Transverse colon (tissue), 4 donors: ENCODE data around the gene HSPA8. TPM values are rescaled to one million over a fixed set of nuclear protein-coding genes. Genes with fewer than 3 reads are reported as not detected.
"Not testable (repeated sequence)": the region's sequence is repeated elsewhere in the genome, so short reads cannot be mapped to it uniquely, and the experiment has no call there.

Experiments
- DNase-seq: peaks from one replicate; pipeline ENCODE4 v3.0.0-alpha.2; 2019
- H3K27ac ChIP-seq, 4 donors: fragments of 200-600 bp; sonication (generic); 2 replicates each; pipeline ENCODE4 v1.5.1; 2016 to 2018; ENCODE audit warnings: inconsistent platforms in 4 of 4
- H3K27me3 ChIP-seq: fragments of 200-600 bp; sonication (generic); 2 replicates; pipeline ENCODE4 v1.5.1; 2017; ENCODE audit warnings: inconsistent platforms
- H3K36me3 ChIP-seq, 4 donors: fragments of 200-600 bp; sonication (generic); 2 replicates each; pipeline ENCODE4 v1.5.1; 2017 to 2019; ENCODE audit warnings: inconsistent platforms in 4 of 4
- H3K4me1 ChIP-seq, 4 donors: fragments of 200-600 bp; sonication (generic); 2 replicates each; pipeline ENCODE4 v1.5.1; 2017 to 2020; ENCODE audit warnings: inconsistent platforms in 4 of 4
- H3K4me3 ChIP-seq, 4 donors: fragments of 200-600 bp; sonication (generic); 1 replicate in 1 of 4; 2 replicates in 3 of 4; pipeline versions ENCODE4 v1.5.1 to v1.6.1; 2017 to 2019; ENCODE audit warnings: inconsistent platforms in 4 of 4
- H3K9me3 ChIP-seq, 2 donors: fragments of 200-600 bp; sonication (generic); 2 replicates each; pipeline ENCODE4 v1.5.1; 2017 to 2019; ENCODE audit warnings: inconsistent platforms in 2 of 2
- CTCF ChIP-seq, 5 experiments: fragments of 200-600 bp in 3 of 5; fragments of 450-650 bp in 2 of 5; sonication (generic) in 3 of 5; IDR thresholded peaks; 1 replicate in 2 of 5; 2 replicates in 3 of 5; pipeline ENCODE4 v1.5.1; 2016 to 2017; ENCODE audit warnings: antibody characterized with exemption in 5 of 5, inconsistent platforms in 3 of 5, mild to moderate bottlenecking in 2 of 5, moderate library complexity in 1 of 5
- EP300 ChIP-seq: sonication (generic); formaldehyde crosslinking; IDR thresholded peaks from one replicate; pipeline ENCODE4 v1.6.1; 2017; ENCODE audit warnings: antibody characterized with exemption, low read depth
- POLR2A ChIP-seq: fragments of 450-650 bp; IDR thresholded peaks from one replicate; pipeline ENCODE4 v1.6.1; 2016; ENCODE audit warnings: antibody characterized with exemption, mild to moderate bottlenecking, moderate library complexity
- POLR2AphosphoS5 ChIP-seq, 3 donors: sonication (generic); formaldehyde crosslinking; IDR thresholded peaks; one replicate each; pipeline ENCODE4 v1.6.1; 2016; ENCODE audit warnings: antibody characterized with exemption in 3 of 3
- WGBS, 2 donors: methylation state at CpG; one replicate each; pipeline ENCODE4 v1.1.5; 2018; ENCODE audit warnings: low coverage in 1 of 2; 5-methylcytosine and 5-hydroxymethylcytosine counted together
- in situ Hi-C, 4 donors: fragments of 200-750 bp; cut with MboI; loops; one replicate each; pipeline versions ENCODE4 v1.15.0 to v1.15.1; 2017; ENCODE audit warnings: low sequenced_read_pairs in 3 of 4, low pct_ligation_motif_present in 1 of 4, low pct_unique_long_range_greater_than_20kb in 1 of 4
- intact Hi-C: fragments of 100-400 bp; cut with DNase I; formaldehyde crosslinking; loops from one replicate; pipeline ENCODE4 v1.15.1; 2023; ENCODE audit warnings: low total_unique reads
- total RNA-seq, 4 donors: library from RNA; depleted of rRNA; stranded (reverse); fragments of >200 nt; gene quantifications; one replicate each; pipeline ENCODE4 v1.1.0, GENCODE V29; 2016

HSPA8 gene
- total RNA-seq, 4 donors from 2014 or later, result 183 to 783 (median 651) TPM

GRCh38 chr11:123060277-123061000 lies 1.5 kb downstream of the HSPA8 start:
- DNase-seq, result peak; percentile 20
- H3K4me1 ChIP-seq, result peaks cover 26 to 70% (median 42%) of the 10 kb centered on the region in 4 donors
- in situ Hi-C loops, result no loop called here
- H3K36me3 ChIP-seq, result peaks cover 1 to 52% (median 26%) of the 10 kb centered on the region in 4 donors
- H3K27ac ChIP-seq, result peak overlapping the region; percentile 95 to 100 (median 100)
- intact Hi-C loops, result no loop called here
- WGBS, 2 donors, result 0 to 1% methylated on average over 4 to 8 of the region's 8 CpGs
- H3K9me3 ChIP-seq, result no peaks in the 10 kb centered on the region
- H3K4me3 ChIP-seq, result peak overlapping the region; percentile 73 to 91 (median 82)
- H3K27me3 ChIP-seq, result no peaks in the 10 kb centered on the region
- TF ChIP-seq EP300, result no peak
- no peak for TF ChIP-seq POLR2AphosphoS5 (IDR thresholded peaks at IDR 0.05)
- TF ChIP-seq POLR2A, result no peak
- no peak for TF ChIP-seq CTCF (IDR thresholded peaks at IDR 0.05)

- intact Hi-C loops, H3K9me3 ChIP-seq, in situ Hi-C loops, H3K27me3 ChIP-seq, DNase-seq: not testable (repeated sequence)
- WGBS, 2 donors, result 39 to 47% methylated on average over 11 to 18 of the region's 18 CpGs
- peaks cover 20 to 65% (median 40%) of the 10 kb centered on the region in 4 donors for H3K4me1 ChIP-seq
- H3K4me3 ChIP-seq, result peak overlapping the region in 2 of 4 donors; percentile 73 to 83
- H3K27ac ChIP-seq, result peak overlapping the region in 3 of 4 donors; percentile 99 to 100 (median 100)
- peaks cover 1 to 53% (median 27%) of the 10 kb centered on the region in 4 donors for H3K36me3 ChIP-seq
Measured at GRCh38 chr11:123059041-123059920, 2.7 kb downstream of the HSPA8 start.

- in situ Hi-C loops, result no loop called here
- DNase-seq, result no peak
- H3K9me3 ChIP-seq, result no peaks in the 10 kb centered on the region
- H3K27me3 ChIP-seq, result no peaks in the 10 kb centered on the region
- WGBS, 2 donors, result 55 to 81% methylated on average over 4 to 5 of the region's 5 CpGs
- peaks cover 14 to 55% (median 29%) of the 10 kb centered on the region in 4 donors for H3K4me1 ChIP-seq
- H3K4me3 ChIP-seq, result peak overlapping the region in 1 of 4 donors; percentile 83
- no peak overlapping the region for H3K27ac ChIP-seq
- TF ChIP-seq CTCF (IDR thresholded peaks at IDR 0.05) (no peak), EP300 (no peak), POLR2A (no peak), POLR2AphosphoS5 (IDR thresholded peaks at IDR 0.05) (no peak)
- intact Hi-C loops, result no loop called here
- peaks cover 1 to 58% (median 27%) of the 10 kb centered on the region in 4 donors for H3K36me3 ChIP-seq
Measured at GRCh38 chr11:123057661-123058305, 4.2 kb downstream of the HSPA8 start.

- peaks cover 1 to 60% (median 27%) of the 10 kb centered on the region in 4 donors for H3K36me3 ChIP-seq
- intact Hi-C loops (no loop called here), in situ Hi-C loops (no loop called here)
- no peak overlapping the region for H3K4me3 ChIP-seq
- DNase-seq, result no peak
- peaks cover 14 to 55% (median 29%) of the 10 kb centered on the region in 4 donors for H3K4me1 ChIP-seq
- TF ChIP-seq CTCF (IDR thresholded peaks at IDR 0.05), result no peak
- 48 to 49% methylated on average over 3 of the region's 3 CpGs for WGBS, 2 donors
- peak overlapping the region in 1 of 4 donors; percentile 15 for H3K27ac ChIP-seq
- H3K27me3 ChIP-seq, result no peaks in the 10 kb centered on the region
- H3K9me3 ChIP-seq, result no peaks in the 10 kb centered on the region
Measured at GRCh38 chr11:123056835-123057491, 5.0 kb downstream of the HSPA8 start.
